ENCODE data around the gene ABCD1. TPM values are rescaled to one million over a fixed set of nuclear protein-coding genes. Genes with fewer than 3 reads are reported as not detected.
A peak's percentile ranks its signal among the peaks of the same experiment; 100 is the strongest.
"Not testable (repeated sequence)": the region's sequence is repeated elsewhere in the genome, so short reads cannot be mapped to it uniquely, and the experiment has no call there.

ABCD1 gene
- total and polyA plus RNA-seq, 8 donors = 2.4 to 22.3 (median 5.0) TPM

DNA sequence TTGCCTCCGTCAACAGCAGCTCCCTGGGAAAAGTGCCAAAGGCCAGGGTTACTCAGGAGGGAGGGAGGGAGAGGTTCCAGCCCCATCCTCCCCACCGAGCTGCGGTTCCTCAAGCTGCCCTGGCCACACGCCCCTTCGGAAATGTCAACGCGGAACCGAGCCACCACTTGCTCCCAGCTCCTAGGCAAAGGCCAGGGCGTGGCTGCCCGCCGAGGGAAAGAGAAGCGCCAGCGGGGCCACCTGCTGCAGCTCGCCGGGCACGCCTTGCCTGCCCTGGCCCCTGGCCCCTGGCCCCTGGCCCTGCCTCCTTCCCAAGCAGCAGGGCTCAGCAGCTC lies 21.7 kb upstream of the ABCD1 start:
- Histone ChIP-seq H3K36me3 (peaks cover 0 to 58% (median 47%) of the 10 kb centered on the region in 4 donors), H3K4me1 (peaks cover 6 to 41% (median 27%) of the 10 kb centered on the region in 4 donors), H3K27me3 (no peaks in the 10 kb centered on the region), H3K27ac (peak overlapping the region in 4 of 5 donors; percentile 22 to 57 (median 42)), H3K4me3 (no peak overlapping the region), H3K9me3 (no peaks in the 10 kb centered on the region)
- peak; percentile 54 to 86 for DNase-seq
- intact Hi-C loops (cut with DNase I; ENCODE audit: low total_unique reads) = no loop called here
- TF ChIP-seq, protein P1, sequence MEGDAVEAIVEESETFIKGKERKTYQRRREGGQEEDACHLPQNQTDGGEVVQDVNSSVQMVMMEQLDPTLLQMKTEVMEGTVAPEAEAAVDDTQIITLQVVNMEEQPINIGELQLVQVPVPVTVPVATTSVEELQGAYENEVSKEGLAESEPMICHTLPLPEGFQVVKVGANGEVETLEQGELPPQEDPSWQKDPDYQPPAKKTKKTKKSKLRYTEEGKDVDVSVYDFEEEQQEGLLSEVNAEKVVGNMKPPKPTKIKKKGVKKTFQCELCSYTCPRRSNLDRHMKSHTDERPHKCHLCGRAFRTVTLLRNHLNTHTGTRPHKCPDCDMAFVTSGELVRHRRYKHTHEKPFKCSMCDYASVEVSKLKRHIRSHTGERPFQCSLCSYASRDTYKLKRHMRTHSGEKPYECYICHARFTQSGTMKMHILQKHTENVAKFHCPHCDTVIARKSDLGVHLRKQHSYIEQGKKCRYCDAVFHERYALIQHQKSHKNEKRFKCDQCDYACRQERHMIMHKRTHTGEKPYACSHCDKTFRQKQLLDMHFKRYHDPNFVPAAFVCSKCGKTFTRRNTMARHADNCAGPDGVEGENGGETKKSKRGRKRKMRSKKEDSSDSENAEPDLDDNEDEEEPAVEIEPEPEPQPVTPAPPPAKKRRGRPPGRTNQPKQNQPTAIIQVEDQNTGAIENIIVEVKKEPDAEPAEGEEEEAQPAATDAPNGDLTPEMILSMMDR (IDR thresholded peaks at IDR 0.05) = no peak
- TF ChIP-seq EP300 (IDR thresholded peaks at IDR 0.05) = no peak
- TF ChIP-seq POLR2AphosphoS5 (IDR thresholded peaks at IDR 0.05) = peak in 2 of 3 donors; percentile 3 to 39
- TF ChIP-seq POLR2A (IDR thresholded peaks at IDR 0.05) = no peak
- WGBS, 5 donors = 27 to 67% (median 43%) methylated on average over 4 to 16 of the region's 16 CpGs; no CpG with 5 or more reads in 1 of the 5 donors

DNA sequence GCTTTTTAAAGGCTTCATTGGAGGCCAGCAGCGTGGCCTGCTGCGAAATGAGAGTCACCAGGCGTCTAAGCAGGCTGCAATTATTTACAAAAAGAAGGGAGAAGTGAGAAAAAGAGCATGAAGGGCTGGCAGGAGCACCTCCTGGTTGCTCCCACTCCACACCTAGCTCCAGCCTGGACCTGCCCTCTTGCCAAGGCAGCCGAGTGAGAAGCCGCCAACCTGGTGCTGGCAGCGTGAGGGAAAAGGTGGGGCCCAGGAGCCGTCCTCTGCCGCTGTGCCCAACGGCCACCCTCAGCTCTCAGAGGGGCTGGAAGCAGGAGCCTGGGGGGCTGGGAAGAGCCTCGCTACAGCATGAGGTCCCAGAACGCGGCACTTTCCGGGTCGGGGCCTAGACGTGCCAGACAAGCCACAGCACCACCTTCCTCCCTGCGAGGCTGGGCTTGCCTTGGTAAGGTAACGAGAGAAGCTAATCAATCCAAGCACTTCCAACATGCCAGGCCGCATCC lies 20.6 kb upstream of the ABCD1 start:
- no peaks in the 10 kb centered on the region for H3K27me3 ChIP-seq
- peaks cover 6 to 49% (median 31%) of the 10 kb centered on the region in 4 donors for H3K4me1 ChIP-seq
- H3K36me3 ChIP-seq = peaks cover 0 to 53% (median 44%) of the 10 kb centered on the region in 4 donors
- peak overlapping the region in 1 of 5 donors; percentile 51 for H3K27ac ChIP-seq
- DNase-seq = no peak
- H3K4me3 ChIP-seq = no peak overlapping the region
- no peaks in the 10 kb centered on the region for H3K9me3 ChIP-seq
- 63 to 89% (median 72%) methylated on average over 4 to 18 of the region's 18 CpGs for WGBS, 5 donors
- TF ChIP-seq, protein P1 (IDR thresholded peaks at IDR 0.05) = no peak
- TF ChIP-seq POLR2A (IDR thresholded peaks at IDR 0.05) (no peak), EP300 (IDR thresholded peaks at IDR 0.05) (no peak), POLR2AphosphoS5 (IDR thresholded peaks at IDR 0.05) (no peak)
- intact Hi-C loops (cut with DNase I; ENCODE audit: low total_unique reads) = no loop called here

DNA sequence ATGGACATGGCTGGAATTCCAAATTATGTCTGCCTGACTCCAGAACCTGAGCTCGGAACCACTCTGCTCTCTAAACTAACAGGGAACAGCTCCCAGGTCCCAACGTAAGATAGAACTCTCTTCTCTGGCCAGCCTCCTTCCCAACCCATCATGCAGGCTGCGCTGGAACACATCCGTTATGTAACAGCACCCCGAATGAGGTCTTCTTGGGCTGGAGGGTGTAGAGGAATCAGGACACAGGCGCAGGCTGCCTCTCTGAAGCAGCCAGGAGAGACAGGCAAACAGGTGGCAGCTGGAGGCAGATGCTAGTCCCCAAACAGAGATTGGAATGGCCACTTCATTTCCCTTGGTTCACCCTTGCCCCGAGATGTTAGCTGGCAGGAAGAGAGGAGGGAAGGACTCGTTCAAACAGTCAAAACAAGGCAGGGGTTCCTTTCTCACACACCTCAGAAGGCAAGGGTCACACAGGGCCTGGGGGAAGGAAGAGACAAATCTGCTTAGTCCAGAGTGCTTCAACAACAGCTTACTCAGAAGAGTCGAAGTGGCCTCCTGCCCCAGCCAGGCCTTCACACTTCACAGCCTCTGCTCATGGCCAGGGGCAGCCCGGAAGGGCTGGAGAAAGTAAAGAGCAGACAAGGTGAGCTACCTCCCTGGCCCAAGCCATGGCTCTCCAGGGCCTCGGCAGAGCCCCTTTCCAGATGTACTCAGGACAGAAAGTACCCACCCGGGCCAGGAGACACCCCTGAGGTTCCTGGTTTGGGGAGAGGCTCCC lies 19.8 kb upstream of the ABCD1 start:
- H3K27me3 ChIP-seq; intact Hi-C loops (cut with DNase I; ENCODE audit: low total_unique reads); H3K9me3 ChIP-seq; DNase-seq; H3K4me3 ChIP-seq: not testable (repeated sequence)
- H3K4me1 ChIP-seq = peaks cover 6 to 46% (median 28%) of the 10 kb centered on the region in 4 donors
- WGBS, 5 donors = 67 to 84% (median 74%) methylated on average over 8 to 11 of the region's 12 CpGs
- peaks cover 0 to 60% (median 51%) of the 10 kb centered on the region in 4 donors for H3K36me3 ChIP-seq
- H3K27ac ChIP-seq = peak overlapping the region in 1 of 5 donors; percentile 29

DNA sequence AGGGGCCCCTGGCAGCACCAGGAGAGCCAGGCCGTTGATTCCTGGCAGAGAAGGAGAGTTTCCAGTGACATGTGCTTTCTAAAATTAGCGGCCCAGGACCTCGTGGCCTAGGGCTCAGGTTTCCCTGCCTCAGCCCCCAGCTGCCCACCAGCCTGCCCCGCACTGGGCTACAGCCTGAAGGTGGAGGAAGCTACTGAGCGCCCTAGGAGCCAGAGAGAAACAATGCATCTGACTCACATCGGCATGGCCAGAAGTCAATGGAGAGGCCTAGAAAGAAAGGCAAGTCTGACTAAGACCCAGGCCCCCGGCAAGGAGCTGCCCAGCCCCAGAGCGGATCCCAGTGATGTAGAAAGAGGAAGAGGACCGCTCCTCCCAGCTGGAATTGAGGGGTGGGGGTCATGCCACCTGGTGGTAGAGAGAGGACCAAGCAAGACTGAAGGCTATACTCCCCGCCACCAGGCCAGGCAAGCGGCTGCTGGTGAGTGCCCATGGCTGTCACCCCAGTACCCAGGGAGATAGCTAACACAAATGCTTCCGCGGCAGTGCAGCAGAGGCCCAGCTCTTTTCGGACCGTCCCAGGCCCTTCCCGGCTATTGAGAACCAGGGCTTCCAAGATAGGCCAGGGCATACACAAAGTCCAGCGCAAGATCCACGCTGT lies 19.1 kb upstream of the ABCD1 start:
- Histone ChIP-seq H3K36me3 (peaks cover 0 to 64% (median 55%) of the 10 kb centered on the region in 4 donors), H3K4me1 (peaks cover 6 to 40% (median 24%) of the 10 kb centered on the region in 4 donors), H3K27ac (peak overlapping the region in 1 of 5 donors; percentile 29)
- H3K9me3 ChIP-seq; intact Hi-C loops (cut with DNase I; ENCODE audit: low total_unique reads); H3K27me3 ChIP-seq; DNase-seq; H3K4me3 ChIP-seq: not testable (repeated sequence)
- WGBS, 5 donors = 66 to 86% (median 84%) methylated on average over 8 to 18 of the region's 18 CpGs

DNA sequence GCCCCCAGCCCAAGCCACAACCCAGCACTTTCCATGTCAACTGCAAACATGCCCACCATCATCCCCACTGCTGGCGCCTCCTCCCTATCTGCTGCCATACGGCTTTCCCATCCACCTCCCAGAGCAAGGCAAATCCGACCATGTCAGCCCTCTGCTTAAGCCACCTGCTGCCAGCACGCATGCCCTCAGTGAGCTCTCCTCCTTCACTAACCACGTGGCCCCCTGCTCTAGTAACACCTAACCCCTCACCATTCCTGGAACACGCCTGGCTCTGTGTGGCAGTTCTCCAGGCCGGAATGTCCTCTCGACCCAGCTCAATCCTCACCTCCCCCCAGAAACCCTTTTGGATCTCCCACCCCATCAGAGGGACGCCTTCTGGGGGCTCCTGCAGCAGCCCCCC lies 17.9 kb upstream of the ABCD1 start:
- no peak overlapping the region for H3K4me3 ChIP-seq
- DNase-seq = no peak
- peaks cover 6 to 35% (median 23%) of the 10 kb centered on the region in 4 donors for H3K4me1 ChIP-seq
- intact Hi-C loops (cut with DNase I; ENCODE audit: low total_unique reads) = no loop called here
- 71 to 93% (median 83%) methylated on average over 8 to 9 of the region's 9 CpGs for WGBS, 5 donors
- no peak overlapping the region for H3K27ac ChIP-seq
- no peak for TF ChIP-seq POLR2A (IDR thresholded peaks at IDR 0.05)
- TF ChIP-seq, protein P1 (IDR thresholded peaks at IDR 0.05) = no peak
- no peak for TF ChIP-seq POLR2AphosphoS5 (IDR thresholded peaks at IDR 0.05)
- no peak for TF ChIP-seq EP300 (IDR thresholded peaks at IDR 0.05)
- H3K36me3 ChIP-seq = peaks cover 0 to 61% (median 48%) of the 10 kb centered on the region in 4 donors
- no peaks in the 10 kb centered on the region for H3K9me3 ChIP-seq
- H3K27me3 ChIP-seq = no peaks in the 10 kb centered on the region
